CD14-positive monocyte (primary cell): ENCODE data around the gene LSG1. TPM values are rescaled to one million over a fixed set of nuclear protein-coding genes. Genes with fewer than 3 reads are reported as not detected.
"Not testable (repeated sequence)": the region's sequence is repeated elsewhere in the genome, so short reads cannot be mapped to it uniquely, and the experiment has no call there.

Experiments
- DNase-seq, 3 donors: peaks; one replicate each; pipeline ENCODE4 v3.0.0-alpha.2; 2011 to 2022
- H2AFZ ChIP-seq: 2 replicates; pipeline ENCODE4 v1.6.0; 2012; ENCODE audit warnings: mild to moderate bottlenecking, low read depth, low read length, inconsistent platforms; ENCODE audit not compliant: insufficient read depth, poor library complexity, severe bottlenecking
- H3K27ac ChIP-seq, 2 donors: 1 replicate in 1 of 2; 2 replicates in 1 of 2; pipeline ENCODE4 v1.5.1; 2012 to 2013; ENCODE audit warnings: low read length in 2 of 2, control low read depth in 1 of 2, inconsistent platforms in 1 of 2, low read depth in 1 of 2, mild to moderate bottlenecking in 1 of 2
- H3K27me3 ChIP-seq, 2 donors: one replicate each; pipeline versions ENCODE4 v1.6.0 to v1.6.1; 2011 to 2013; ENCODE audit warnings: low read length in 2 of 2; ENCODE audit not compliant: control insufficient read depth in 2 of 2, insufficient read depth in 2 of 2
- H3K36me3 ChIP-seq, 2 donors: replicated peaks in 1 of 2; 1 replicate in 1 of 2; 2 replicates in 1 of 2; pipeline versions ENCODE4 v1.5.1 to v1.6.1; 2012 to 2013; ENCODE audit warnings: low read length in 2 of 2, control low read depth in 1 of 2, inconsistent platforms in 1 of 2, mild to moderate bottlenecking in 1 of 2; ENCODE audit not compliant: insufficient read depth in 2 of 2, control insufficient read depth in 1 of 2
- H3K4me1 ChIP-seq, 2 donors: 1 replicate in 1 of 2; 2 replicates in 1 of 2; pipeline versions ENCODE4 v1.5.1 to v1.6.1; 2012 to 2013; ENCODE audit warnings: low read length in 2 of 2, control low read depth in 1 of 2, inconsistent platforms in 1 of 2, mild to moderate bottlenecking in 1 of 2, moderate library complexity in 1 of 2; ENCODE audit not compliant: insufficient read depth in 2 of 2, control insufficient read depth in 1 of 2
- H3K4me2 ChIP-seq: replicated peaks from 2 replicates; pipeline ENCODE3; 2012; ENCODE audit warnings: low read length, moderate library complexity, mild to moderate bottlenecking; ENCODE audit not compliant: poor library complexity, severe bottlenecking; ENCODE audit errors: extremely low read depth
- H3K4me3 ChIP-seq, 3 experiments: fragments of 200-600 bp in 1 of 3; sonication (generic) in 1 of 3; replicated peaks in 1 of 3; 1 replicate in 2 of 3; 2 replicates in 1 of 3; pipeline ENCODE4 v1.5.1; 2011 to 2013; ENCODE audit warnings: low read length in 3 of 3, mild to moderate bottlenecking in 3 of 3, control low read depth in 2 of 3, low read depth in 2 of 3, inconsistent platforms in 1 of 3, moderate library complexity in 1 of 3
- H3K79me2 ChIP-seq: 2 replicates; pipeline ENCODE4 v1.6.0; 2012; ENCODE audit warnings: mild to moderate bottlenecking, control low read depth, inconsistent platforms, low read length, moderate library complexity; ENCODE audit not compliant: insufficient read depth
- H3K9ac ChIP-seq: 2 replicates; pipeline ENCODE4 v1.6.0; 2017; ENCODE audit warnings: low read length, mild to moderate bottlenecking; ENCODE audit not compliant: insufficient read depth, poor library complexity, severe bottlenecking
- H3K9me3 ChIP-seq, 2 donors: replicated peaks in 1 of 2; 1 replicate in 1 of 2; 2 replicates in 1 of 2; pipeline versions ENCODE4 v1.5.1 to v1.6.1; 2012 to 2013; ENCODE audit warnings: low read length in 2 of 2, control low read depth in 1 of 2; ENCODE audit not compliant: control insufficient read depth in 1 of 2, insufficient read depth in 1 of 2
- H4K20me1 ChIP-seq: 2 replicates; pipeline ENCODE4 v1.6.0; 2012; ENCODE audit warnings: mild to moderate bottlenecking, low read length, control low read depth, moderate library complexity; ENCODE audit not compliant: insufficient read depth
- H3K27ac Mint-ChIP-seq, 7 donors: one replicate each; pipeline ENCODE4 v1.8.0; 2020; ENCODE audit warnings: mild to moderate bottlenecking in 7 of 7, mixed read lengths in 7 of 7, moderate library complexity in 6 of 7, inconsistent platforms in 2 of 7
- H3K27me3 Mint-ChIP-seq, 3 donors: one replicate each; pipeline ENCODE4 v1.8.0; 2021 to 2022; ENCODE audit warnings: low read depth in 3 of 3, mild to moderate bottlenecking in 3 of 3, mixed read lengths in 3 of 3, moderate library complexity in 3 of 3, inconsistent platforms in 1 of 3
- H3K36me3 Mint-ChIP-seq, 2 donors: one replicate each; pipeline ENCODE4 v1.8.0; 2020; ENCODE audit warnings: mixed read lengths in 2 of 2, inconsistent platforms in 1 of 2, mild to moderate bottlenecking in 1 of 2
- H3K4me1 Mint-ChIP-seq: one replicate; pipeline ENCODE4 v1.8.0; 2020; ENCODE audit warnings: mild to moderate bottlenecking, mixed read lengths
- H3K4me3 Mint-ChIP-seq, 2 donors: one replicate each; pipeline ENCODE4 v1.8.0; 2020; ENCODE audit warnings: mild to moderate bottlenecking in 2 of 2, mixed read lengths in 2 of 2, moderate library complexity in 1 of 2
- H3K9me3 Mint-ChIP-seq, 7 donors: one replicate each; pipeline ENCODE4 v1.8.0; 2020 to 2022; ENCODE audit warnings: mixed read lengths in 7 of 7, mild to moderate bottlenecking in 6 of 7, moderate library complexity in 6 of 7, inconsistent platforms in 2 of 7
- WGBS: methylation state at CpG from one replicate; pipeline ENCODE4 v1.1.5; 2013; ENCODE audit warnings: missing lambda C conversion rate; ENCODE audit not compliant: insufficient coverage; 5-methylcytosine and 5-hydroxymethylcytosine counted together
- intact Hi-C, 2 donors: fragments of 100-400 bp; cut with micrococcal nuclease; formaldehyde crosslinking; loops; one replicate each; pipeline versions ENCODE4 v1.15.0 to v1.15.1; 2023
- polyA plus RNA-seq, 3 donors: library from polyadenylated mRNA; depleted of rRNA in 1 of 3; unstranded in 2 of 3; stranded (reverse) in 1 of 3; fragments of 300-500 nt in 2 of 3; fragments of >200 nt in 1 of 3; fragmentation: Illumina TruSeq in 2 of 3; gene quantifications; 1 replicate in 2 of 3; 2 replicates in 1 of 3; pipeline ENCODE4 v1.2.3, GENCODE V29; 2012 to 2021
- TF ChIP-seq, protein P1 (sequence below): fragments of 200-600 bp; IDR thresholded peaks from one replicate; pipeline ENCODE4 v1.8.0; 2022; ENCODE audit warnings: antibody characterized with exemption, mild to moderate bottlenecking

The LSG1 gene
- polyA plus RNA-seq, 3 donors: 6.7 to 30.9 (median 9.9) TPM

DNA sequence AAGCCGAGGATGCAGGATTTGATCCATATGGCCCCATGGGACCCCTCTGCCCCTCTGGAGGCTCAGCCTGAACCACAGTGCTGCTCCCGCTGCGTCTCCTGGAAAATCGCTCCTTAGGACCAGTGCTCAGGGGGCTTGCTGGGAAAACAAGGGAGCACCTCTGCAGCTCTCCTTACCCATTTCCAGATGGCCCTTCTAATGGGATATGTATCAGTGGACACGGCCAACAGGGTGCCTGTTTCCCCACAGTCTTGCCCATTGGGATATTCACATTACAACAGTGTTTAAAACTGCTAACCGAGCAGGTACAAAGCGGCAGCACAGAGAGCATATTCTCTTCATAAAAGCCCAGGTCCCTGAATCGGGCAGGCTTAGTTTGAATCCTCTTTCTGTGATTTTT lies 65.8 kb downstream of the LSG1 start:
- Histone ChIP-seq H3K9me3 (no peaks in the 10 kb centered on the region), H2AFZ (no peak overlapping the region), H3K9ac (no peak overlapping the region), H3K4me2 (no peak overlapping the region), H3K79me2 (no peaks in the 10 kb centered on the region), H4K20me1 (no peaks in the 10 kb centered on the region), H3K36me3 (no peaks in the 10 kb centered on the region), H3K27ac (no peak overlapping the region), H3K4me3 (no peak overlapping the region), H3K27me3 (no peaks in the 10 kb centered on the region), H3K4me1 (no peaks in the 10 kb centered on the region)
- DNase-seq: no peak
- WGBS: 97% methylated on average over 7 of the region's 8 CpGs
- Mint-ChIP-seq H3K27ac (no peak overlapping the region), H3K9me3 (peaks cover 0 to 2% (median 0%) of the 10 kb centered on the region in 7 donors), H3K4me3 (no peak overlapping the region), H3K27me3 (no peaks in the 10 kb centered on the region), H3K4me1 (no peaks in the 10 kb centered on the region), H3K36me3 (no peaks in the 10 kb centered on the region)
- intact Hi-C loops: no loop called here
- TF ChIP-seq, protein P1, sequence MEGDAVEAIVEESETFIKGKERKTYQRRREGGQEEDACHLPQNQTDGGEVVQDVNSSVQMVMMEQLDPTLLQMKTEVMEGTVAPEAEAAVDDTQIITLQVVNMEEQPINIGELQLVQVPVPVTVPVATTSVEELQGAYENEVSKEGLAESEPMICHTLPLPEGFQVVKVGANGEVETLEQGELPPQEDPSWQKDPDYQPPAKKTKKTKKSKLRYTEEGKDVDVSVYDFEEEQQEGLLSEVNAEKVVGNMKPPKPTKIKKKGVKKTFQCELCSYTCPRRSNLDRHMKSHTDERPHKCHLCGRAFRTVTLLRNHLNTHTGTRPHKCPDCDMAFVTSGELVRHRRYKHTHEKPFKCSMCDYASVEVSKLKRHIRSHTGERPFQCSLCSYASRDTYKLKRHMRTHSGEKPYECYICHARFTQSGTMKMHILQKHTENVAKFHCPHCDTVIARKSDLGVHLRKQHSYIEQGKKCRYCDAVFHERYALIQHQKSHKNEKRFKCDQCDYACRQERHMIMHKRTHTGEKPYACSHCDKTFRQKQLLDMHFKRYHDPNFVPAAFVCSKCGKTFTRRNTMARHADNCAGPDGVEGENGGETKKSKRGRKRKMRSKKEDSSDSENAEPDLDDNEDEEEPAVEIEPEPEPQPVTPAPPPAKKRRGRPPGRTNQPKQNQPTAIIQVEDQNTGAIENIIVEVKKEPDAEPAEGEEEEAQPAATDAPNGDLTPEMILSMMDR: no peak

DNA sequence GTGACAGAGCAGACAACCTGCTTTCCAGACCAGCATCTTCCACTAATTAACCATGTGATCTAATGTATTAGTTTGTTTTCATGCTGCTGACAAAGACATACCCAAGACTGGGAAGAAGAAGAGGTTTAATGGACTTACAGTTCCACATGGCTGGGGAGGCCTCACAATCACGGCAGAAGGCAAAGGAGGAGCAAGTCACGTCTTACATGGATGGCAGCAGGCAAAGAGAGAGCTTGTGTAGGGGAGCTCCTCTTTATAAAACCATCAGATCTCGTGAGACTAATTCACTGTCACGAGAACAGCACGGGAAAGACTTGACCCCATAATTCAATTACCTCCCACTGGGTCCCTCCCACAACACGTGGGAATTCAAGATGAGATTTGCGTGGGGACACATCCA lies 66.7 kb downstream of the LSG1 start:
- H3K36me3 Mint-ChIP-seq, H3K9me3 ChIP-seq, H4K20me1 ChIP-seq, H3K27me3 Mint-ChIP-seq, H3K27ac ChIP-seq, H3K4me3 Mint-ChIP-seq, H3K27ac Mint-ChIP-seq, H3K79me2 ChIP-seq, H2AFZ ChIP-seq, H3K36me3 ChIP-seq, DNase-seq, H3K4me3 ChIP-seq, H3K4me1 ChIP-seq, H3K4me2 ChIP-seq, H3K9ac ChIP-seq, intact Hi-C loops, H3K9me3 Mint-ChIP-seq, H3K4me1 Mint-ChIP-seq, H3K27me3 ChIP-seq: not testable (repeated sequence)
- no CpG with 5 or more reads among the region's 7 CpGs for WGBS
